GM18517 (cell line): Measurements from ENCODE around the gene ANGPTL8.

Experiments
- ATAC-seq: cut with Tn5 transposase; IDR thresholded peaks from one replicate; pipeline ENCODE4 v1.9.1; 2021; ENCODE audit warnings: mild to moderate bottlenecking, moderate library complexity; ENCODE audit not compliant: unreplicated experiment

The ANGPTL8 gene

GRCh38 chr19:11288349-11288748 is 48.9 kb downstream of the ANGPTL8 start:
- no peak for ATAC-seq

DNA sequence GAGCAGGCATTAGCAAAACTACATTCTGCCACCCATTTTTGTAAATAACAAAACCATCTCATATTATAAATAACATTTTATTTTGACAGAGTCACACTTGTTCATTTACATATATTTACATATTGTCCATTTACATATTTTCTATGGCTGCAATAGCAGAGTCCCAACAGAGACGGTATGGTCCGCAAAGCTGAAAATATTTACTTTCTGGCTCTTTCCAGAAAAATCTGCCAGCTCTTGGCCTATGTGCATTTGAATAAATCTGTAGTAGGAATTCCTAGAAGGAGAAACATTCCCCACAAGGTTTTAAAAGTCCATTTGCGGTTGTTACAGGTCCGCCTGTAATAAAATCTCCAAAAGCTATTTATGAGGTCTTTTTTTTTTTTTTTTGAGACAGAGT is 50.8 kb downstream of the ANGPTL8 start:
- ATAC-seq = no peak

- no peak for ATAC-seq
Measured at GRCh38 chr19:11291415-11291814, 52.0 kb downstream of the ANGPTL8 start.
